ENCODE results near the gene MAP3K3.

The MAP3K3 gene

DNA sequence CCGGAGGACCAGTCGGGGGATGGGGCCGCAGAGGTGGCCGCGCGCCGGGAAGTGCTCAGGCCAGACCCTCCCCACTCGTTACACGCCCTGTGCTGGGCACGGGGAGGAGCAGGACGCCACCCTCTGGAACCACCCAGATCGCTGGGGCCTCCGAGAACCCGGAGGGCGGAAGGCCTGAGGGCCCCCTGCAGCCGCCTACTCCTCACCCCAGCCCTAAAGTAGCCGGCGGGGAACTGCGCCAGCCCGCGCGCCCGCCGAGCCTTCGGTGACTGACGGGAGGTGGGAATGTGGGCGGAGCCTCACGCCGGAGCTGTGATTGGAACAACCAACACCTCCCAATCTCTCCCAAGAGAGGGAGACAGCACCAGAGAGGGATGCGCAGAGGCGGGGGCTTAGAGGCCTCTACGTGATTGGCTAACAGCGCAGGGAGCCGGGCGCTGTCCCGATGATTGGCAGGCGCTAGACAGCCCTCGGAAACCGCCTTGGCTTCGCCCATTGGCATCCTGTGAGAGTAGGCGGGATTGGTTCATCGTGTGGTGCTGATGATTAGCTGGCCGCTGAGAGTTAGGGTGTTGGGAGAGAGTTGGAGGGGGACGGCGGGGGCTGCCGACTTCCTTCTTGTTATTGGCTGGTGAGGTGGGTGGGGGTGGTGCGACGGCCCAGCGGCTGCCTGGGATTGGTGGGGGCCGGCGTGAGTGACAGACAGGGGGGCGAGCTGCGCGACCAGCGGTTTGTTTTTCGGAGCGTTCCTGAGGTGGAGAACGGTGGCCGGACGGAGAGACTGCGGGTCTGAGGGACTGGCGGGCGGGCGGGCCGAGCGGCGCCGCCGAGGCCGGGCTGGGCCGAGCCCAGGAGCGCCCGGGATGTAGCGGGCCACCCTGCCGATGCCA, at the start of gene MAP3K3:
MAP3K3 (plus strand) TSS at position 734 of the 890 bp plus-strand sequence. CDS start 343 bp downstream, outside the sequence.
- TF ChIP-seq TCF12 (IDR thresholded peaks at IDR 0.05; ENCODE audit: low read depth): peak; percentile 67; the same call in 1 of the 2 replicates
- TF ChIP-seq CEBPB (IDR thresholded peaks at IDR 0.05): no peak
- peak; percentile 80 for TF ChIP-seq TAF1 (IDR thresholded peaks at IDR 0.05; ENCODE audit: low read depth)
- TF ChIP-seq ZBTB7A (IDR thresholded peaks at IDR 0.05; ENCODE audit: low read depth): peak; percentile 54; the same call in 1 of the 2 replicates
- TF ChIP-seq RAD21 (IDR thresholded peaks at IDR 0.05; ENCODE audit: low read depth): no peak
- TF ChIP-seq, protein P1, sequence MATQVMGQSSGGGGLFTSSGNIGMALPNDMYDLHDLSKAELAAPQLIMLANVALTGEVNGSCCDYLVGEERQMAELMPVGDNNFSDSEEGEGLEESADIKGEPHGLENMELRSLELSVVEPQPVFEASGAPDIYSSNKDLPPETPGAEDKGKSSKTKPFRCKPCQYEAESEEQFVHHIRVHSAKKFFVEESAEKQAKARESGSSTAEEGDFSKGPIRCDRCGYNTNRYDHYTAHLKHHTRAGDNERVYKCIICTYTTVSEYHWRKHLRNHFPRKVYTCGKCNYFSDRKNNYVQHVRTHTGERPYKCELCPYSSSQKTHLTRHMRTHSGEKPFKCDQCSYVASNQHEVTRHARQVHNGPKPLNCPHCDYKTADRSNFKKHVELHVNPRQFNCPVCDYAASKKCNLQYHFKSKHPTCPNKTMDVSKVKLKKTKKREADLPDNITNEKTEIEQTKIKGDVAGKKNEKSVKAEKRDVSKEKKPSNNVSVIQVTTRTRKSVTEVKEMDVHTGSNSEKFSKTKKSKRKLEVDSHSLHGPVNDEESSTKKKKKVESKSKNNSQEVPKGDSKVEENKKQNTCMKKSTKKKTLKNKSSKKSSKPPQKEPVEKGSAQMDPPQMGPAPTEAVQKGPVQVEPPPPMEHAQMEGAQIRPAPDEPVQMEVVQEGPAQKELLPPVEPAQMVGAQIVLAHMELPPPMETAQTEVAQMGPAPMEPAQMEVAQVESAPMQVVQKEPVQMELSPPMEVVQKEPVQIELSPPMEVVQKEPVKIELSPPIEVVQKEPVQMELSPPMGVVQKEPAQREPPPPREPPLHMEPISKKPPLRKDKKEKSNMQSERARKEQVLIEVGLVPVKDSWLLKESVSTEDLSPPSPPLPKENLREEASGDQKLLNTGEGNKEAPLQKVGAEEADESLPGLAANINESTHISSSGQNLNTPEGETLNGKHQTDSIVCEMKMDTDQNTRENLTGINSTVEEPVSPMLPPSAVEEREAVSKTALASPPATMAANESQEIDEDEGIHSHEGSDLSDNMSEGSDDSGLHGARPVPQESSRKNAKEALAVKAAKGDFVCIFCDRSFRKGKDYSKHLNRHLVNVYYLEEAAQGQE (IDR thresholded peaks at IDR 0.05; ENCODE audit: low read depth): no peak
- peak; percentile 24; the same call in 1 of the 2 replicates for TF ChIP-seq CREB1 (IDR thresholded peaks at IDR 0.05; ENCODE audit: low read depth)
- 0 out of 2 replicates have a peak, but pooled peaks have one; percentile 22 for TF ChIP-seq YY1 (IDR thresholded peaks at IDR 0.05; ENCODE audit: low read depth)
- TF ChIP-seq, protein P2, sequence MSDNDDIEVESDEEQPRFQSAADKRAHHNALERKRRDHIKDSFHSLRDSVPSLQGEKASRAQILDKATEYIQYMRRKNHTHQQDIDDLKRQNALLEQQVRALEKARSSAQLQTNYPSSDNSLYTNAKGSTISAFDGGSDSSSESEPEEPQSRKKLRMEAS (IDR thresholded peaks at IDR 0.05): peak; percentile 59
- TF ChIP-seq EP300 (IDR thresholded peaks at IDR 0.05; ENCODE audit: borderline replicate concordance): no peak
- TF ChIP-seq EGR1 (IDR thresholded peaks at IDR 0.05): no peak
- TF ChIP-seq, protein P3, sequence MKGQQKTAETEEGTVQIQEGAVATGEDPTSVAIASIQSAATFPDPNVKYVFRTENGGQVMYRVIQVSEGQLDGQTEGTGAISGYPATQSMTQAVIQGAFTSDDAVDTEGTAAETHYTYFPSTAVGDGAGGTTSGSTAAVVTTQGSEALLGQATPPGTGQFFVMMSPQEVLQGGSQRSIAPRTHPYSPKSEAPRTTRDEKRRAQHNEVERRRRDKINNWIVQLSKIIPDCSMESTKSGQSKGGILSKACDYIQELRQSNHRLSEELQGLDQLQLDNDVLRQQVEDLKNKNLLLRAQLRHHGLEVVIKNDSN (IDR thresholded peaks at IDR 0.05): no peak
- TF ChIP-seq TEAD4 (IDR thresholded peaks at IDR 0.05): peak; percentile 32; the same call in 1 of the 2 replicates
- peak; percentile 66 for TF ChIP-seq NFIC (IDR thresholded peaks at IDR 0.05)
- TF ChIP-seq FOXM1 (IDR thresholded peaks at IDR 0.05; ENCODE audit: borderline replicate concordance, low read depth): no peak

DNA sequence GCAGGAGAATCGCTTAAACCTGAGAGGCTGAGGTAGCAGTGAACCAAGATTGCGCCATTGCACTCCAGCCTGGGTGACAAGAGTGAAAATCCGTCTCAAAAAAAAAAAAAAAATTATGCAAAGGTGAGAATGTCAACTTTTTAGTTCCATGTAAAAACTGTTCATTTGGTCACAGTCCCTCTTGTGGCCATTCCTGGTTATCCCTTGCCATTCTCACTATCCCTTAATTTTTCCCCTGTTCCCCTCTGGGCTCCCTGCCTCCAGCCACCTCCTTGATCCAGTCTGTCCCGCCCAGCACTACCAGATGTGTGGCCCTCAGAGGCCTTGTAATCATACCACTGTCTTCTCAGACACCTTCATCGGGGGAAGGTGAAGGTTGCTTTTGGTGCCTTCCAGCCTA, 48.6 kb upstream of the MAP3K3 start:
- TF ChIP-seq TEAD4 (IDR thresholded peaks at IDR 0.05) (no peak), YY1 (IDR thresholded peaks at IDR 0.05; ENCODE audit: low read depth) (no peak)
- TF ChIP-seq, protein P3 (IDR thresholded peaks at IDR 0.05): no peak

DNA sequence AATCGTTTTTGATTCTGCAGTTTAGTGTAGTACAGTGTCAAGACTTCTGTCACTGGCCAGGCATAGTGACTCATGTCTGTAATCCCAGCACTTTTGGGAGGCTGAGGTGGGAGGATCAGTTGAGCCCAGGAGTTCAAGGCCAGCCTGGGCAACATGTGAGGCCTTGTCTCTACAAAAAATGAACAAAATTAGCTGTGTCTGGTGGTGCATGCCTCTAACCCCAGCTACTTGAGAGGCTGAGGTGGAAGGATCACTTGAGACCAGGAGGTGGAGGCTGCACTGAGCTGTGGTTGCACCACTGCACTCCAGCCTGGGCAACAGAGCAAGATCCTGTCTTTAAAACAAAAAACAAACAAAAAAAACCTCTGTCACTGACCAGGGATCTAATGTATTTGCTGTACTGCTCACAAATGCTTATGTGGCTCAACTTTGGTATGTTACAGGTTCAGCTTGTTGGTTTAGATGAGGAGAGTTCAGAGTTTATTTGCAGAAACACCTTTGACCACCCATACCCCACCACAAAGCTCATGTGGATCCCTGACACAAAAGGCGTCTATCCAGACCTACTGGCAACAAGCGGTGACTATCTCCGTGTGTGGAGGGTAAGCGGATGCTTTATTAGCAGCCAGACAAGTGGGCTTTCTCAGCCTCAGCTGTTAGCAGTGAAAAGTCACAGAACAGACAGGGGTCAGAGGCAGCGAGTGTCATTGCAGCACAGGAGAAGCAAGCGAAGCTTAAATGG, 44.0 kb upstream of the MAP3K3 start:
- TF ChIP-seq YY1 (IDR thresholded peaks at IDR 0.05; ENCODE audit: low read depth): no peak

DNA sequence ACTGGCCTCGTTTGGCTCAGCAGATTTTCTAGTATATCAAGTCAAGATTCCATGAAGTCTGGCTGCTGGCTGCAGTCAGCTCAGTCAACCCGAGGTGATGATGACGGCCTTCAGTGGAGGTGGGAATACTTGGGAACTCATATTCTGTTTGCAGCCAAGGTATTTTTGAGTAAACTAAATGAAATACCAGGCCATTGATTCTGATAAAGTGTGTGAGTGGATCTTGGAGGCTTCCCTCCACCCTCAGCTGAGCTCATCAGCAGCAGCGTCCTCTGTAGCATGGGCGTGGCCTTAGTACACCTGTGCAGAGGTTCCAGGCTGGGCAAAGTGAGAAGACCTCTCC, 43.5 kb upstream of the MAP3K3 start:
- TF ChIP-seq CREB1 (IDR thresholded peaks at IDR 0.05; ENCODE audit: low read depth) (no peak), FOXM1 (IDR thresholded peaks at IDR 0.05; ENCODE audit: borderline replicate concordance, low read depth) (no peak), RAD21 (IDR thresholded peaks at IDR 0.05; ENCODE audit: low read depth) (no peak), TEAD4 (IDR thresholded peaks at IDR 0.05) (no peak), TAF1 (IDR thresholded peaks at IDR 0.05; ENCODE audit: low read depth) (no peak), NFIC (IDR thresholded peaks at IDR 0.05) (no peak), TCF12 (IDR thresholded peaks at IDR 0.05; ENCODE audit: low read depth) (no peak), EP300 (IDR thresholded peaks at IDR 0.05; ENCODE audit: borderline replicate concordance) (no peak)
- TF ChIP-seq, protein P2 (IDR thresholded peaks at IDR 0.05): no peak
- TF ChIP-seq, protein P1 (IDR thresholded peaks at IDR 0.05; ENCODE audit: low read depth): no peak
- TF ChIP-seq, protein P3 (IDR thresholded peaks at IDR 0.05): no peak

DNA sequence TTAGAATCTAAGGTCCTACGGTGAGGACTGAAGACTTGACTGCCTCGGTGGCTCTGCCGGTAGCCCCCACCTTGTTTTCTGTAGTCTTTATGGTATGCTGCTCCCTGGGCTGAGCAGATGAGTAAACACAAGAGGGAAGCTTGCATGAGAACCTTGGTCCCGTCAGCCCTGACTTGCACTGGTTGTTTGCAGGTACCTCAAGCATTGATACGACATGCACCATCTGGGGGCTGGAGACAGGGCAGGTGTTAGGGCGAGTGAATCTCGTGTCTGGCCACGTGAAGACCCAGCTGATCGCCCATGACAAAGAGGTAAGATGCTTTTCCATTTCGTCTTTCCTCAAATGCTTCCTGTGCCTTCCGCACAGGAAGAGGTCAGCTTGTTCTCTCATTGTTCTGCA, 42.6 kb upstream of the MAP3K3 start:
- TF ChIP-seq EGR1 (IDR thresholded peaks at IDR 0.05) (no peak), NFIC (IDR thresholded peaks at IDR 0.05) (no peak), RAD21 (IDR thresholded peaks at IDR 0.05; ENCODE audit: low read depth) (no peak), TAF1 (IDR thresholded peaks at IDR 0.05; ENCODE audit: low read depth) (no peak), CEBPB (IDR thresholded peaks at IDR 0.05) (no peak), CREB1 (IDR thresholded peaks at IDR 0.05; ENCODE audit: low read depth) (no peak), TCF12 (IDR thresholded peaks at IDR 0.05; ENCODE audit: low read depth) (no peak), ZBTB7A (IDR thresholded peaks at IDR 0.05; ENCODE audit: low read depth) (no peak), TEAD4 (IDR thresholded peaks at IDR 0.05) (no peak), YY1 (IDR thresholded peaks at IDR 0.05; ENCODE audit: low read depth) (no peak), FOXM1 (IDR thresholded peaks at IDR 0.05; ENCODE audit: borderline replicate concordance, low read depth) (no peak)
- TF ChIP-seq, protein P3 (IDR thresholded peaks at IDR 0.05): no peak
- TF ChIP-seq, protein P2 (IDR thresholded peaks at IDR 0.05): no peak
- TF ChIP-seq, protein P1 (IDR thresholded peaks at IDR 0.05; ENCODE audit: low read depth): no peak
